Coronary artery (tissue), 2 donors: Measurements from ENCODE around the gene ABLIM2.

ENCODE experiments used
- DNase-seq: peaks from one replicate; pipeline ENCODE4 v3.0.0-alpha.2; 2017; ENCODE audit warnings: low spot score
- H3K27ac ChIP-seq, 2 donors: fragments of 200-600 bp; sonication (generic); one replicate each; pipeline ENCODE4 v1.5.1; 2016 to 2019
- H3K4me3 ChIP-seq: fragments of 200-600 bp; sonication (generic); 2 replicates; pipeline ENCODE4 v1.5.1; 2016; ENCODE audit warnings: mild to moderate bottlenecking, moderate library complexity
- CTCF ChIP-seq: fragments of 200-600 bp; sonication (generic); IDR thresholded peaks from one replicate; pipeline ENCODE4 v1.5.1; 2019; ENCODE audit warnings: antibody characterized with exemption

ABLIM2 gene

GRCh38 chr4:8104491-8105305 lies 53.9 kb downstream of the ABLIM2 start:
- H3K27ac ChIP-seq, result no peak overlapping the region
- no peak for TF ChIP-seq CTCF
- no peak for DNase-seq

GRCh38 chr4:8103421-8104390 lies 54.9 kb downstream of the ABLIM2 start:
- DNase-seq, result no peak
- TF ChIP-seq CTCF, result no peak
- Histone ChIP-seq H3K4me3 (no peak overlapping the region), H3K27ac (no peak overlapping the region)

More at GRCh38 chr4:8104491-8105305, 53.9 kb downstream of the ABLIM2 start:
- no peak overlapping the region for H3K4me3 ChIP-seq

- DNase-seq, result no peak
- Histone ChIP-seq H3K27ac (no peak overlapping the region), H3K4me3 (no peak overlapping the region)
- no peak for TF ChIP-seq CTCF
Observed at GRCh38 chr4:8102831-8103230, 55.8 kb downstream of the ABLIM2 start.

GRCh38 chr4:8102076-8102355 lies 56.6 kb downstream of the ABLIM2 start:
- TF ChIP-seq CTCF, result no peak
- Histone ChIP-seq H3K27ac (no peak overlapping the region), H3K4me3 (no peak overlapping the region)
- DNase-seq, result no peak

- no peak for TF ChIP-seq CTCF
- no peak overlapping the region for H3K4me3 ChIP-seq
- no peak overlapping the region for H3K27ac ChIP-seq
- no peak for DNase-seq
Observed at GRCh38 chr4:8101213-8102075, 57.2 kb downstream of the ABLIM2 start.

GRCh38 chr4:8099981-8100464 lies 58.6 kb downstream of the ABLIM2 start:
- Histone ChIP-seq H3K4me3 (no peak overlapping the region), H3K27ac (peak overlapping the region in 1 of 2 donors; percentile 41)
- no peak for DNase-seq
- TF ChIP-seq CTCF, result no peak
